B cell (primary cell): ENCODE results near the gene GRN. TPM values are rescaled to one million over a fixed set of nuclear protein-coding genes. Genes with fewer than 3 reads are reported as not detected.
A peak's percentile ranks its signal among the peaks of the same experiment; 100 is the strongest.

Source experiments
- ATAC-seq: fragments of 200-7000 bp; cut with Tn5 transposase; one replicate; pipeline ENCODE4 v1.10.0; 2021; ENCODE audit warnings: low read depth, mild to moderate bottlenecking, moderate number of reproducible peaks, moderate library complexity
- CTCF ChIA-PET: fragments of 350-600 bp; sonication (Branson Sonifier 250); formaldehyde crosslinking; loops from one replicate; lab custom pipeline; 2021; ENCODE audit warnings: antibody characterized with exemption, inconsistent platforms; lab: Charles Lee
- POLR2A ChIA-PET: fragments of 350-600 bp; sonication (Branson Sonifier 250); formaldehyde crosslinking; loops from one replicate; lab custom pipeline; 2021; ENCODE audit warnings: antibody characterized with exemption; lab: Charles Lee
- DNase-seq: peaks from one replicate; pipeline ENCODE4 v3.0.0; 2013
- H2AFZ ChIP-seq: 2 replicates; pipeline ENCODE4 v1.6.1; 2012; ENCODE audit warnings: mild to moderate bottlenecking, low read depth, low read length; ENCODE audit not compliant: insufficient read depth, poor library complexity, severe bottlenecking
- H3K27ac ChIP-seq, 2 donors: 1 replicate in 1 of 2; 2 replicates in 1 of 2; pipeline ENCODE4 v1.5.1; 2012 to 2013; ENCODE audit warnings: low read length in 2 of 2, mild to moderate bottlenecking in 2 of 2, moderate library complexity in 1 of 2
- H3K27me3 ChIP-seq, 4 experiments: fragments of 200-600 bp in 1 of 4; sonication (generic) in 1 of 4; replicated peaks in 1 of 4; 1 replicate in 2 of 4; 2 replicates in 2 of 4; pipeline versions ENCODE4 v1.6.1 to v1.7.0; 2013 to 2016; ENCODE audit warnings: low read length in 3 of 4, mild to moderate bottlenecking in 2 of 4, mixed read lengths in 1 of 4, moderate library complexity in 1 of 4; ENCODE audit not compliant: insufficient read depth in 4 of 4, control insufficient read depth in 3 of 4; ENCODE audit errors: control extremely low read depth in 1 of 4
- H3K36me3 ChIP-seq, 2 experiments: replicated peaks in 1 of 2; 1 replicate in 1 of 2; 2 replicates in 1 of 2; pipeline versions ENCODE4 v1.6.1 to v1.7.1; 2013; ENCODE audit warnings: low read length in 1 of 2; ENCODE audit not compliant: insufficient read depth in 2 of 2, control insufficient read depth in 1 of 2; ENCODE audit errors: control extremely low read depth in 1 of 2, extremely low read depth in 1 of 2
- H3K4me1 ChIP-seq, 2 donors: fragments of 200-600 bp in 1 of 2; sonication (generic) in 1 of 2; 1 replicate in 1 of 2; 2 replicates in 1 of 2; pipeline versions ENCODE4 v1.5.1 to v1.6.1; 2013 to 2017; ENCODE audit warnings: low read length in 2 of 2; ENCODE audit not compliant: control insufficient read depth in 2 of 2, insufficient read depth in 2 of 2
- H3K4me2 ChIP-seq: replicated peaks from 2 replicates; pipeline ENCODE3; 2012; ENCODE audit warnings: mild to moderate bottlenecking, low read depth, low read length; ENCODE audit not compliant: poor library complexity, severe bottlenecking
- H3K4me3 ChIP-seq, 5 experiments: fragments of 200-600 bp in 1 of 5; sonication (generic) in 1 of 5; 1 replicate in 3 of 5; 2 replicates in 2 of 5; pipeline versions ENCODE4 v1.5.1 to v1.7.0; 2011 to 2016; ENCODE audit warnings: low read length in 4 of 5, mild to moderate bottlenecking in 4 of 5, low read depth in 2 of 5, control low read depth in 1 of 5, moderate library complexity in 1 of 5; ENCODE audit not compliant: insufficient read depth in 1 of 5; ENCODE audit errors: control extremely low read depth in 1 of 5, extremely low read depth in 1 of 5
- H3K79me2 ChIP-seq: fragments of 200-600 bp; sonication (generic); one replicate; pipeline ENCODE4 v1.6.0; 2016; ENCODE audit warnings: low read length; ENCODE audit not compliant: control insufficient read depth, insufficient read depth
- H3K9ac ChIP-seq: fragments of 200-600 bp; sonication (generic); 2 replicates; pipeline ENCODE4 v1.6.1; 2017; ENCODE audit warnings: mild to moderate bottlenecking, low read length, moderate library complexity
- H3K9me3 ChIP-seq, 3 donors: one replicate each; pipeline versions ENCODE4 v1.6.1 to v1.7.1; 2013; ENCODE audit warnings: low read length in 2 of 3; ENCODE audit not compliant: control insufficient read depth in 2 of 3, insufficient read depth in 1 of 3; ENCODE audit errors: control extremely low read depth in 1 of 3
- H4K20me1 ChIP-seq: 2 replicates; pipeline ENCODE4 v1.6.0; 2012; ENCODE audit warnings: mild to moderate bottlenecking, low read length; ENCODE audit not compliant: insufficient read depth, control insufficient read depth, poor library complexity, severe bottlenecking
- H3K27ac Mint-ChIP-seq: one replicate; pipeline ENCODE4 v1.8.0; 2021; ENCODE audit warnings: mixed read lengths
- H3K27me3 Mint-ChIP-seq: one replicate; pipeline ENCODE4 v1.8.0; 2021; ENCODE audit warnings: mixed read lengths
- H3K4me1 Mint-ChIP-seq: one replicate; pipeline ENCODE4 v1.8.0; 2021; ENCODE audit warnings: mixed read lengths
- H3K4me3 Mint-ChIP-seq: one replicate; pipeline ENCODE4 v1.8.0; 2021; ENCODE audit warnings: mixed read lengths
- H3K9me3 Mint-ChIP-seq: one replicate; pipeline ENCODE4 v1.8.0; 2022; ENCODE audit warnings: mixed read lengths; ENCODE audit not compliant: insufficient read depth
- EZH2 ChIP-seq: IDR thresholded peaks from 2 replicates; pipeline ENCODE4 v1.6.1; 2012; ENCODE audit warnings: borderline replicate concordance, low read depth, mild to moderate bottlenecking, moderate library complexity, low read length; ENCODE audit not compliant: insufficient read depth, poor library complexity, severe bottlenecking
- WGBS: methylation state at CpG from one replicate; pipeline ENCODE4 v1.1.5; 2013; ENCODE audit warnings: missing lambda C conversion rate; ENCODE audit not compliant: insufficient coverage; 5-methylcytosine and 5-hydroxymethylcytosine counted together
- intact Hi-C: fragments of 100-400 bp; cut with micrococcal nuclease; formaldehyde crosslinking; loops from one replicate; pipeline ENCODE4 v1.10.0; 2022
- polyA plus RNA-seq: library from polyadenylated mRNA; depleted of rRNA; stranded (reverse); fragments of >200 nt; gene quantifications from 2 replicates; pipeline ENCODE4 v1.2.3, GENCODE V29; 2012
- total RNA-seq, 2 donors: library from RNA; stranded (reverse); fragments of 120-200 nt in 1 of 2; gene quantifications; 1 replicate in 1 of 2; 2 replicates in 1 of 2; pipeline versions ENCODE4 v1.2.3 to v1.2.4, GENCODE V29; 2013 to 2022
- TF ChIP-seq, protein P1 (sequence below): fragments of 200-600 bp; IDR thresholded peaks from one replicate; pipeline ENCODE4 v1.8.0; 2022; ENCODE audit warnings: antibody characterized with exemption, mild to moderate bottlenecking

GRN gene
- total and polyA plus RNA-seq, 2 donors (not counting 1 experiment from before 2014, with no cell fraction given) = 187 to 226 TPM

DNA sequence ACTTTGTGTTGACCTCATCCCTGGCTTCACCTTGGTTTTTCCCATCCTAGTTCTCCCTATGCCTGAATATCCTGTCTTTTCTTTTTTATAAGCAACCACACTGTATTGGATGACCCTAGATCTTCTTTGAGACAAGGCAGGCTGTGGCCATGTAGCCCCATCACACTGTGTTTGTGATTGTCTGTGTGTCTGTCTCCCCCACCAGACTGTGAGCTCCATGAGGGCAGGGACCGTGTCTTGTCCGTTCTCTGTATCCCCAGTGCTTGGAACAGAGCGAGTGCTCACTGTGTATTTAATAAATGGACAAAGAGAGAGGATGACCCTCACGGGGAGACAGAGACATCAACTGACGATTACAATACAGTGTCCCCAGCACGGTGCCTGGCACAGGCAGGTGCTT, 27.6 kb upstream of the GRN start:
- 94% methylated on average over 4 of the region's 6 CpGs for WGBS
- Histone ChIP-seq H3K79me2 (peaks cover 2% of the 10 kb centered on the region), H2AFZ (no peak overlapping the region), H3K36me3 (peaks cover 0 to 32% of the 10 kb centered on the region in 2 experiments), H3K27me3 (peaks cover 0 to 46% (median 22%) of the 10 kb centered on the region in 4 experiments), H3K9me3 (peaks cover 0 to 15% (median 0%) of the 10 kb centered on the region in 3 donors), H3K27ac (no peak overlapping the region), H3K4me2 (no peak overlapping the region), H4K20me1 (peaks cover 5% of the 10 kb centered on the region), H3K4me1 (peaks cover 19 to 25% of the 10 kb centered on the region in 2 donors), H3K4me3 (no peak overlapping the region), H3K9ac (no peak overlapping the region)
- Mint-ChIP-seq H3K27me3 (peaks cover 29% of the 10 kb centered on the region), H3K4me1 (peaks cover 18% of the 10 kb centered on the region), H3K9me3 (peaks cover 5% of the 10 kb centered on the region), H3K4me3 (peak overlapping the region; percentile 13), H3K27ac (no peak overlapping the region)
- POLR2A ChIA-PET = interaction anchor here (1.0 to 1.2 kb wide), 2 partner anchors 9 to 13 kb away, joined by 3 to 4 read pairs; no protein-coding TSS in a partner anchor
- DNase-seq (no peak), ATAC-seq (no peak)
- TF ChIP-seq, protein P1, sequence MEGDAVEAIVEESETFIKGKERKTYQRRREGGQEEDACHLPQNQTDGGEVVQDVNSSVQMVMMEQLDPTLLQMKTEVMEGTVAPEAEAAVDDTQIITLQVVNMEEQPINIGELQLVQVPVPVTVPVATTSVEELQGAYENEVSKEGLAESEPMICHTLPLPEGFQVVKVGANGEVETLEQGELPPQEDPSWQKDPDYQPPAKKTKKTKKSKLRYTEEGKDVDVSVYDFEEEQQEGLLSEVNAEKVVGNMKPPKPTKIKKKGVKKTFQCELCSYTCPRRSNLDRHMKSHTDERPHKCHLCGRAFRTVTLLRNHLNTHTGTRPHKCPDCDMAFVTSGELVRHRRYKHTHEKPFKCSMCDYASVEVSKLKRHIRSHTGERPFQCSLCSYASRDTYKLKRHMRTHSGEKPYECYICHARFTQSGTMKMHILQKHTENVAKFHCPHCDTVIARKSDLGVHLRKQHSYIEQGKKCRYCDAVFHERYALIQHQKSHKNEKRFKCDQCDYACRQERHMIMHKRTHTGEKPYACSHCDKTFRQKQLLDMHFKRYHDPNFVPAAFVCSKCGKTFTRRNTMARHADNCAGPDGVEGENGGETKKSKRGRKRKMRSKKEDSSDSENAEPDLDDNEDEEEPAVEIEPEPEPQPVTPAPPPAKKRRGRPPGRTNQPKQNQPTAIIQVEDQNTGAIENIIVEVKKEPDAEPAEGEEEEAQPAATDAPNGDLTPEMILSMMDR = no peak
- TF ChIP-seq EZH2 = no peak
- CTCF ChIA-PET = interaction anchor here (0.8 to 7.3 kb wide), 3 partner anchors 30 to 147 kb away, joined by 3 to 38 read pairs (median 3); partner anchors contain the start of gene ASB16
- intact Hi-C loops = no loop called here
